GM18951 (cell line): ENCODE measurements around the gene LZIC.

ENCODE experiments used
- POLR2A ChIP-seq: IDR thresholded peaks from 4 replicates; pipeline ENCODE4 v1.6.1; 2011; ENCODE audit warnings: mild to moderate bottlenecking; ENCODE audit not compliant: insufficient read length, insufficient read depth; ENCODE audit errors: extremely low read depth
- in situ Hi-C: fragments of 300-500 bp; cut with MboI; formaldehyde crosslinking; loops from one replicate; pipeline ENCODE4 v1.12.0; 2022; ENCODE audit warnings: low sequenced_read_pairs, mixed read lengths, inconsistent platforms; ENCODE audit not compliant: unreplicated experiment

The LZIC gene

GRCh38 chr1:9886092-9886742 lies 57.0 kb downstream of the LZIC start:
- no peak for TF ChIP-seq POLR2A
- in situ Hi-C loops: loop anchor here (10.0 kb wide), 1 partner anchor 59 kb away; the partner anchor contains the start of genes LZIC and NMNAT1

GRCh38 chr1:9884805-9885204 lies 58.4 kb downstream of the LZIC start:
- in situ Hi-C loops: loop anchor here (10.0 kb wide), 1 partner anchor 60 kb away; the partner anchor contains the start of genes LZIC and NMNAT1
- no peak for TF ChIP-seq POLR2A

GRCh38 chr1:9883585-9884449 lies 59.4 kb downstream of the LZIC start:
- in situ Hi-C loops: loop anchor here (10.0 kb wide), 1 partner anchor 61 kb away; the partner anchor contains the start of genes LZIC and NMNAT1
- TF ChIP-seq POLR2A: no peak

GRCh38 chr1:9882945-9883303 lies 60.3 kb downstream of the LZIC start:
- in situ Hi-C loops: loop anchor here (10.0 kb wide), 1 partner anchor 62 kb away; the partner anchor contains the start of genes LZIC and NMNAT1

GRCh38 chr1:9882296-9882944 lies 60.8 kb downstream of the LZIC start:
- no peak for TF ChIP-seq POLR2A
- in situ Hi-C loops: loop anchor here (10.0 kb wide), 1 partner anchor 62 kb away; the partner anchor contains the start of genes LZIC and NMNAT1

More at GRCh38 chr1:9882945-9883303, 60.3 kb downstream of the LZIC start:
- no peak for TF ChIP-seq POLR2A

- no peak for TF ChIP-seq POLR2A
- in situ Hi-C loops: loop anchor here (10.0 kb wide), 1 partner anchor 63 kb away; the partner anchor contains the start of genes LZIC and NMNAT1
These were observed 61.3 kb downstream of the LZIC start for GRCh38 chr1:9881838-9882249.
